Measurements from ENCODE around the gene THOC6.

The THOC6 gene

DNA sequence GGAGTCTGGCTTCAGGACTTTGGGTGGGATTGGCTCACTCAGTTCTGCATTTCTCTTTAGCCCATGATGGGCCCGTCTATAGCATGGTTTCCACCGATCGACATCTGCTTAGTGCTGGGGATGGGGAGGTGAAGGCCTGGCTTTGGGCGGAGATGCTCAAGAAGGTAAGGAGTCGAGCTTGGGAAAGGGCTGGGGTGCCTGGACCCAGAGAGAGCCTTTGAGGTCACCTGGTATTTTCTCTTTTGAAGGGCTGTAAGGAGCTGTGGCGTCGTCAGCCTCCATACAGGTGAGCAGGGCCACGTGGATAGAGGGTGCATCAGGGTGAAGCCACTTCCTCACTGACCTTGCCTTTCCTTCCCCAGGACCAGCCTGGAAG lies 2.2 kb downstream of the THOC6 start:
- TF ChIP-seq, protein P1, sequence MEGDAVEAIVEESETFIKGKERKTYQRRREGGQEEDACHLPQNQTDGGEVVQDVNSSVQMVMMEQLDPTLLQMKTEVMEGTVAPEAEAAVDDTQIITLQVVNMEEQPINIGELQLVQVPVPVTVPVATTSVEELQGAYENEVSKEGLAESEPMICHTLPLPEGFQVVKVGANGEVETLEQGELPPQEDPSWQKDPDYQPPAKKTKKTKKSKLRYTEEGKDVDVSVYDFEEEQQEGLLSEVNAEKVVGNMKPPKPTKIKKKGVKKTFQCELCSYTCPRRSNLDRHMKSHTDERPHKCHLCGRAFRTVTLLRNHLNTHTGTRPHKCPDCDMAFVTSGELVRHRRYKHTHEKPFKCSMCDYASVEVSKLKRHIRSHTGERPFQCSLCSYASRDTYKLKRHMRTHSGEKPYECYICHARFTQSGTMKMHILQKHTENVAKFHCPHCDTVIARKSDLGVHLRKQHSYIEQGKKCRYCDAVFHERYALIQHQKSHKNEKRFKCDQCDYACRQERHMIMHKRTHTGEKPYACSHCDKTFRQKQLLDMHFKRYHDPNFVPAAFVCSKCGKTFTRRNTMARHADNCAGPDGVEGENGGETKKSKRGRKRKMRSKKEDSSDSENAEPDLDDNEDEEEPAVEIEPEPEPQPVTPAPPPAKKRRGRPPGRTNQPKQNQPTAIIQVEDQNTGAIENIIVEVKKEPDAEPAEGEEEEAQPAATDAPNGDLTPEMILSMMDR (IDR thresholded peaks at IDR 0.05; ENCODE audit: borderline replicate concordance, insufficient read depth, low read depth, low read length): no peak

DNA sequence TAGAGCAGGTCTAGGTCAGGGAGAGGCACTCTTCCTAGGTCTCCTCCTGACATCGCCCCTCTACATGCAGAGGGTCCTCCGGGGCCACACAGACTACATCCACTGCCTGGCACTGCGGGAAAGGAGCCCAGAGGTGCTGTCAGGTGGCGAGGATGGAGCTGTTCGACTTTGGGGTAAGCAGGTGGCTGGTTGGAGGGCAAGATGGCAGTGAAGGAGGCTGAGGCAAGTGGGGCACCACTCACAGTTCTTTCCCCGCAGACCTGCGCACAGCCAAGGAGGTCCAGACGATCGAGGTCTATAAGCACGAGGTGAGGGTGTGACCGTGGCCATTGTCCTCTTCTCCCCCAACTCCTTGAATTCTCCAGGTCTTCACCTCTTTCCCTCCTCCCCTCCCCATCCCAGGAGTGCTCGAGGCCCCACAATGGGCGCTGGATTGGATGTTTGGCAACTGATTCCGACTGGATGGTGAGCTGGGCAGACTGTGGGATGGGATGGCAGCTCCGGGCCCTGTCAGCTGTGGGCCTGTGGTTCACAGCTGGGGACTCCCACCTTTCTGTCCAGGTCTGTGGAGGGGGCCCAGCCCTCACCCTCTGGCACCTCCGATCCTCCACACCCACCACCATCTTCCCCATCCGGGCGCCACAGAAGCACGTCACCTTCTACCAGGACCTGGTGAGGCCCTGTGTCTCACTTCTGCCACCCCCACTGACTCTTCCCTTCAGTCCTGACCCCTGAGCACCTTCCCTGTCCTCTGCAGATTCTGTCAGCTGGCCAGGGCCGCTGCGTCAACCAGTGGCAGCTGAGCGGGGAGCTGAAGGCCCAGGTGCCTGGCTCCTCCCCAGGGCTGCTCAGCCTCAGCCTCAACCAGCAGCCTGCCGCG lies 3.0 kb downstream of the THOC6 start:
- TF ChIP-seq, protein P1 (IDR thresholded peaks at IDR 0.05; ENCODE audit: borderline replicate concordance, insufficient read depth, low read depth, low read length): no peak

More for the DNA sequence above, 2.2 kb downstream of the THOC6 start:
- H3K4me3 ChIP-seq (ENCODE audit: low read depth, low read length): no peak overlapping the region

DNA sequence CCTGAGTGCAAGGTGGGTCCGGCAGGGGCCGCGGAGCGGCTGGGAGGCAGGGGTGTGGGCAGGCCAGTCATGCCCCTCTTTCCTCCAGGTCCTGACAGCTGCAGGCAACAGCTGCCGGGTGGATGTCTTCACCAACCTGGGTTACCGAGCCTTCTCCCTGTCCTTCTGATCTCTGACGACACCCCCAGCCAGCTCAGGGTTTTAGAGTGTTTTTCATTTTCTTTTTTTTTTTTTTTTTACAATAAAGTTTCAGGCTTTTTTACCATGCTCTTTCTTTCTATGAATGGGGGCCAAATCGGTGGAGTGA lies 3.6 kb downstream of the THOC6 start:
- TF ChIP-seq, protein P1 (IDR thresholded peaks at IDR 0.05; ENCODE audit: borderline replicate concordance, insufficient read depth, low read depth, low read length): no peak
- H3K4me3 ChIP-seq (ENCODE audit: low read depth, low read length): no peak overlapping the region

More for the DNA sequence above, 3.0 kb downstream of the THOC6 start:
- no peak overlapping the region for H3K4me3 ChIP-seq (ENCODE audit: low read depth, low read length)

DNA sequence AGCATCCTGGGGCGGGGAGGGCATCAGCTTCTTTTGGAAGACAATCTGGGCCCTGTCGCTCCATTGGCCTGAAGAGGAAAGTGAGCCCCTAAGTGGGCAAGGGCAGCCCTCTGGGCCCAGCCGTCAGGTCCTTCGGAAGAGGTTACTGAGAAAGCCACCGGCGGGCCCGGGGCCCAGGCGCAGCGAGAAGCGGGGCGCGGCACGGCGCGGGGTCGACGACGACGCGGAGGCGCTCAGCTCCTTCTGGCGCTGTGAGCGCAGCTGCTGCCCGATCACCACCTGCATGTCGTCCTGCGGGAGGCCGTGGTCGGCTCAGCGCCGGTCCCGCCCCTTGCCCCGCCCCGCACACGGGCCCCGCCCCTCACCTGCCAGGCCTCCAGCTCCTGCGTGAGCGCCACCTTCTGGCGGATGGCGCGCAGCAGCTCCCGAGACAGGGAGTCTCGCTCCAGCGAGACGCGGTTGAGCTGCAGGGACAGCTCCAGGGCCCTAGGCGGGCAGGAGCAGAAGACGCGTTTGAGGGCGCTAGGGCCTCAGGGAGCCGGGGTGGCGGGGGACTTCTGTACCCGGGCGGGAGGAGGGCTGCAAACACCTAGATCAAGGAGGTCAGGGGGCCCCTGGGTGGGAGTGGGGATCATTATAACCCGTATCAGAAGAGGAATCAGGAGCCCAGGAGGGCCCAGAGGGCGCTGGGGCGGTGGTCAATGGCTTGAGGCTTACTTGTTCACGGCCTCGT lies 4.3 kb downstream of the THOC6 start:
- H3K4me3 ChIP-seq (ENCODE audit: low read depth, low read length): no peak overlapping the region
- TF ChIP-seq, protein P1 (IDR thresholded peaks at IDR 0.05; ENCODE audit: borderline replicate concordance, insufficient read depth, low read depth, low read length): peak; percentile 95

DNA sequence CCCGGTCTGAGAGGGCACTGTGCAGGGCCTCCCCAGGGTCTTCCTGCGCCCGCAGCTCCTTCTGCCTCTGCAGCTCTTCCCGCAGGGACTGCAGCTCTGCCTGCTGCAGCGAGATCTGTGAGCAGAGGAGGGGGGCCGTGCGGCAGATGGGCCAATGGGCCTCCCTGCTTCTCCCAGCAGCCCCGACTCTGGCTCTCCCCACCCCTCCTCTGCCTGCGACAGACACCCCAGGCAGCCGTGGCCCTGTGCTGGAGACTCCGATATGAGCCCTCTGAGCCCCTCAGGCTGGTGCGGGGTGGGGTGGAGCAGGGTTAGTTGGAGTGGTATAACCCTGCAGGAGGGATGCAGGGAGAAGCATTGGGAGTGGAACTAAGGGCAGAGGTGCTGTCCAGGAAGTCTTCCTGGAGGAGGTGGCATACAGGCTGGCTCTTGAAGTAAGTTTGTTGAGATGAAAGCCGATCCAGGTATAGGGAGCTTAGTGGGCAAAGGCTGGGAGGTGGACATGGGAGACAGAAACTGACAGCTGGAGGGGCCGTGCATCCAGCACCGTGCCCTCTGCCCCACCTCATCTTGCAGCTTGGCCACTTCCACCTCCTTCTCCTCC lies 5.0 kb downstream of the THOC6 start:
- H3K4me3 ChIP-seq (ENCODE audit: low read depth, low read length): no peak overlapping the region
- TF ChIP-seq, protein P1 (IDR thresholded peaks at IDR 0.05; ENCODE audit: borderline replicate concordance, insufficient read depth, low read depth, low read length): no peak

DNA sequence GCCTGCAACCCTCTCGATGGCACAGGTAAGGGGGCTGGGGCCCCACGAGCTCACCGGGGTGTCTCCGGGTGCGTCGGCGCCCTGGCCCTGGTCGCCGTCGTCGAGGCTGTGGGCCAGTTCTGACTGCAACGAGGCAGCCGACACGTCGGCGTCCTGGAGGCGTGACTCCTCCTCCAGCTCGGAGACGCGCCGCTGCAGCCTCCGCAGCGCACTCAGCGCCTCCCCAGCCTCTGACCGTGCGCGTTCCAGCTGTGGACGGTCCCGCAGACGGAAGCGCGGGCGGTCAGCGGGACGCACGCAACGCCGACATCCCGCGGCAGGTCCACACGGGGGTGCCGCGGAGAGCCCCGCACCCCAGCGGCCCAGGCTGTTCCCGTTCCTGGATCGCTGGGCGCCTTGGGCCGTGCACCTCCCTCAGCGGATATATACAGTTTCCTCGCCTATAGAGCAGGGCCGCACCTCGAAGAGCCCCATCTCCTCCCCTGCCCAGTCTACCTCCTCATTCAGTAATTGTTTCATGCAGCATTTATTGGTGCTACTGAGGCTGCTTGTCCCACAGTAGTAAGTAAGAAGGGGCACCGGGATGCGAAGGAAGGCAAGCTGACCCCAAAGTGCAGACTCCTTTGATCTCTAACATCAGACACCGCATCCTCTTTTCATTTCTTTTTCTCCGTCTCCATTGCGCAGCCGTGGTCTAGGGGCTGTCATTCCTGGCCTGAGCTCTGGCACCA lies 5.8 kb downstream of the THOC6 start:
- no peak overlapping the region for H3K4me3 ChIP-seq (ENCODE audit: low read depth, low read length)
- TF ChIP-seq, protein P1 (IDR thresholded peaks at IDR 0.05; ENCODE audit: borderline replicate concordance, insufficient read depth, low read depth, low read length): no peak

Measured in GM12875 (cell line).